Muscle of arm (tissue), 14 donors: ENCODE measurements around the gene ATXN1L. TPM values are rescaled to one million over a fixed set of nuclear protein-coding genes. Genes with fewer than 3 reads are reported as not detected.
"Not testable (repeated sequence)": the region's sequence is repeated elsewhere in the genome, so short reads cannot be mapped to it uniquely, and the experiment has no call there.

Experiments
- DNase-seq: peaks from one replicate; pipeline ENCODE4 v3.0.0-alpha.2; 2013
- long read RNA-seq, 11 donors: transcript quantifications; one replicate each; lab custom pipeline, GENCODE V29; 2026
- polyA plus RNA-seq, 12 donors: library from polyadenylated mRNA; unstranded; fragments of 120-200 nt; gene quantifications; one replicate each; pipeline ENCODE4 v1.2.1, GENCODE V29; 2013; ENCODE audit not compliant: insufficient read length in 12 of 12

ATXN1L gene, protein sequence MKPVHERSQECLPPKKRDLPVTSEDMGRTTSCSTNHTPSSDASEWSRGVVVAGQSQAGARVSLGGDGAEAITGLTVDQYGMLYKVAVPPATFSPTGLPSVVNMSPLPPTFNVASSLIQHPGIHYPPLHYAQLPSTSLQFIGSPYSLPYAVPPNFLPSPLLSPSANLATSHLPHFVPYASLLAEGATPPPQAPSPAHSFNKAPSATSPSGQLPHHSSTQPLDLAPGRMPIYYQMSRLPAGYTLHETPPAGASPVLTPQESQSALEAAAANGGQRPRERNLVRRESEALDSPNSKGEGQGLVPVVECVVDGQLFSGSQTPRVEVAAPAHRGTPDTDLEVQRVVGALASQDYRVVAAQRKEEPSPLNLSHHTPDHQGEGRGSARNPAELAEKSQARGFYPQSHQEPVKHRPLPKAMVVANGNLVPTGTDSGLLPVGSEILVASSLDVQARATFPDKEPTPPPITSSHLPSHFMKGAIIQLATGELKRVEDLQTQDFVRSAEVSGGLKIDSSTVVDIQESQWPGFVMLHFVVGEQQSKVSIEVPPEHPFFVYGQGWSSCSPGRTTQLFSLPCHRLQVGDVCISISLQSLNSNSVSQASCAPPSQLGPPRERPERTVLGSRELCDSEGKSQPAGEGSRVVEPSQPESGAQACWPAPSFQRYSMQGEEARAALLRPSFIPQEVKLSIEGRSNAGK
- 10 to 100 TPM in 11 of 12 donors, not detected in 1; 16.8 to 23.2 (median 19.2) TPM for polyA plus RNA-seq
- long read RNA-seq, donor 1, full-length matches to known transcripts = 11 of 11 reads
- long read RNA-seq, donor 1, partial matches to known transcripts = 0 of 11 reads
- long read RNA-seq, donor 1, other reads (novel, unspliced or antisense) = 0 of 11 reads
- long read RNA-seq, donor 2, full-length matches to known transcripts = 7 of 7 reads
- long read RNA-seq, donor 2, partial matches to known transcripts = 0 of 7 reads
- long read RNA-seq, donor 2, other reads (novel, unspliced or antisense) = 0 of 7 reads
- long read RNA-seq, donor 3, full-length matches to known transcripts = 3 of 3 reads
- long read RNA-seq, donor 3, partial matches to known transcripts = 0 of 3 reads
- long read RNA-seq, donor 3, other reads (novel, unspliced or antisense) = 0 of 3 reads
- long read RNA-seq, donor 4, full-length matches to known transcripts = 2 of 2 reads
- long read RNA-seq, donor 4, partial matches to known transcripts = 0 of 2 reads
- long read RNA-seq, donor 4, other reads (novel, unspliced or antisense) = 0 of 2 reads
- long read RNA-seq, donor 5, full-length matches to known transcripts = 10 of 10 reads
- long read RNA-seq, donor 5, partial matches to known transcripts = 0 of 10 reads
- long read RNA-seq, donor 5, other reads (novel, unspliced or antisense) = 0 of 10 reads
- long read RNA-seq, donor 6, full-length matches to known transcripts = 6 of 6 reads
- long read RNA-seq, donor 6, partial matches to known transcripts = 0 of 6 reads
- long read RNA-seq, donor 6, other reads (novel, unspliced or antisense) = 0 of 6 reads
- long read RNA-seq, donor 7, full-length matches to known transcripts = 2 of 2 reads
- long read RNA-seq, donor 7, partial matches to known transcripts = 0 of 2 reads
- long read RNA-seq, donor 7, other reads (novel, unspliced or antisense) = 0 of 2 reads
- long read RNA-seq, donor 8, full-length matches to known transcripts = 7 of 26 reads
- long read RNA-seq, donor 8, partial matches to known transcripts = 19 of 26 reads
- long read RNA-seq, donor 8, other reads (novel, unspliced or antisense) = 0 of 26 reads
- long read RNA-seq, donor 9, full-length matches to known transcripts = 3 of 12 reads
- long read RNA-seq, donor 9, partial matches to known transcripts = 9 of 12 reads
- long read RNA-seq, donor 9, other reads (novel, unspliced or antisense) = 0 of 12 reads
- long read RNA-seq, donor 10, full-length matches to known transcripts = 6 of 6 reads
- long read RNA-seq, donor 10, partial matches to known transcripts = 0 of 6 reads
- long read RNA-seq, donor 10, other reads (novel, unspliced or antisense) = 0 of 6 reads
- long read RNA-seq, donor 11, full-length matches to known transcripts = 6 of 6 reads
- long read RNA-seq, donor 11, partial matches to known transcripts = 0 of 6 reads
- long read RNA-seq, donor 11, other reads (novel, unspliced or antisense) = 0 of 6 reads

DNA sequence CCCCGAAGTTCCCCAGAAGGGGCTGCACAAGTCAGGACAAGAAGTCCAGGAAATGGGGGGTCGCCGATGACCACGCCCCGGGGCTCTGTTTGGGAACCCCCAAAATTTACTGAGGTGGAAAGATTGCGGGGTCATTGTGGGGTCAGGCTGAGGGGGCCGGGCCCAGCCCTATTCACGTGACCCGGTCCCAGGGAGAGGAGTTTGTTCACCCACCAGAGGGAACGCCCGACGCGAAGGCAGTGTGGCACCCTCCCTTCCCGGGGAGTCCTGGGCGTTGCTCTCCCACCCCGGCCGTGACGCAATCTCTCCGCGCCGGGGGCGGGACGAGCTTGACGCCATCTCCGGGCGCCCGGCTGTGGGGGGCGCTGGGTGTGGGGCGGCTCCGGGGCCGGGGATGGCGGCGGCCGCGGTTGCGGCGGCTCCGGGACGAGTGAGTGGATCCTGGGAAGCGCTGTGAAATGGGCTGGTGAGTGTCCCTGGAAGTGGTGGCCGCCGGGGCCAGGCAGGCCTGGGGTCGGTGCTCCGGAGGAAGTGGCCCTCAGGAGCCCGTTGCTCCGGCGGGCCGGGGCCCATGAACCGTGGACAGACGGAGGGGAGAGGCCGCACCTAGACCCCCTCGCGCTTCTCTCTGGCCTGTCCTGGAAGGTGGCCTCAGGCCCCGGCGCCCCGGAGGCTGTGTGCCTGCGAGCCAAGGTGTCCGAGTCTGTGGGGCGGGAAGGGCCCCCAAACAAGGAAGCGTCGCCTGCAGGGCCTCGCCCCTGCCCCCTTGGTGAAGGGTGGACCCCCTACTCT, at the start of gene ATXN1L:
Gene ATXN1L (plus strand): TSS at position 338 of the 792 bp plus-strand sequence. CDS start 3,765 bp downstream, outside the sequence.
- DNase-seq = peak; percentile 92

DNA sequence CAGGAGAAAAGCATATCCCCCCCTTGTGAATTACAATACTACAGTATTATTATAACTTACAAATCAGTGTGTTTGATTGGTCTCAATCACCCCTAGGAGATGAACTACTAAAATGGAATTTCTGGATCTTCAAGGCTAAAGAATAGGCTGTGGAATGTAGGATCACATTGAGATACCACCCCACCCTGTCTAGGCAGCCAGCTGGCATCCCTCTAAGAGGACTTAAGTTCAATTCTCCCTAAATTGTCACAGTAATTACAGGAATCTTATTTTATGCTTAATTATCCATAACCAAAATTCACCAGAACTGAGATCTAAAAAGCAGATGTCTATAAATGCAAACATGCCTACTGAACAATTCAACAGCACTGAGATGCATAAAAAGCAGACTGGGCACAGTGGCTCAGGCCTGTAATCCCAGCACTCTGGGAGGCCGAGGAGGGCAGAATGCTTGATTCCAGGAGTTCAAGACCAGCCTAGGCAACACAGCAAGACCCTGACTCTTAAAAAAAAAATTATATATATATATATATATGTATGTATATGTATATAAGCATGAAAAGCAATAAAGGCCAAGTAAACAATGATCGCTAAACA, 49.2 kb upstream of the ATXN1L start:
- no peak for DNase-seq

DNA sequence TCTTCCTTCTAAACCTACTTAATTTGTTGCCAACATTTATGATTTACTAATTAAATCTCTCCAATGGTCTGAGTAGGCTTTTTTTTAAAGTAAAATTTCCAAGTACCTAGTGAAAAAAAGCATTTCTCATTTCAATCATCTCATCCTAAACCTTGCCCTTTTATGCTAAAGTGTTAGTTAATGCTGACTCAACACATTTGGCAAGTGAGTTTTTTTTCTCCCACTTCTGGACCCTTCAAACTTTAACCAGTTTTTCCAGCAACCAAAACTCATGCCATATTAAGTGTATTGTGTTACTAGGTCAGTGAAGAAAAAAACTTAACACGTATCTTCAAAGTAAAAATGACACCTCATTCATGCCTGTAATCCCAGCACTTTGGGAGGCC, 42.5 kb upstream of the ATXN1L start:
- DNase-seq = no peak

DNA sequence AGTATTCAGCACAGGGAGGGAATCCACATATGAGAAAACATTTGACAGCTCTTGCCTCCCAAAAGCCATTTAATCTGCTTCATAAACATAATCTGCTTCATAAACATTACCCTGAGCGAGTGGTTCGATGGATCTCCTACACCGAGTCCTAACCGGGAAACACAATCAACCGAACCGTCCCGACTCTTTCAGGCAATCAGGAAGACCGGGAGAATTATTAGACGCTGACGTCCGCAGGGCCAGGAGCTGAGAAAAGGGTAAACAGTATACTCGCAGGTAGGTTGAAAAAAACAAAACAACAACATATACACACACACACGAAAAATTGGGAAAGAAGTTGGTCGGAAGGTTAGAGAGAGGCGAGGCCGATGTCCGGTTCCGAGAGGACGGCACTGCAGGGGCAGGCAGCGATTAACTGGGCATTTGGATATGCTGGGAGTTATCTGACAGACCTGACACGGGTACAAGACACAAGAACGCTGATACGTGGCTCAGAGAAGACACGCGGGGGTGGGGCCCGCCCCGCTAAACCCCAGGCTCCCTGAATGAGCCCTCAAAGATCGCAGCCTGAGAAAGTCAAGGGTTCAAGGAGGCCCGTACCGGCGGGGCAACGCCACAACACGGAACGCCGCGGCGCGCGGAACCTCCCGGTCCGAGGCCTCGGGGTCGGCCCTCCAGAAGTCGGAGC, 37.7 kb upstream of the ATXN1L start:
- DNase-seq = no peak

DNA sequence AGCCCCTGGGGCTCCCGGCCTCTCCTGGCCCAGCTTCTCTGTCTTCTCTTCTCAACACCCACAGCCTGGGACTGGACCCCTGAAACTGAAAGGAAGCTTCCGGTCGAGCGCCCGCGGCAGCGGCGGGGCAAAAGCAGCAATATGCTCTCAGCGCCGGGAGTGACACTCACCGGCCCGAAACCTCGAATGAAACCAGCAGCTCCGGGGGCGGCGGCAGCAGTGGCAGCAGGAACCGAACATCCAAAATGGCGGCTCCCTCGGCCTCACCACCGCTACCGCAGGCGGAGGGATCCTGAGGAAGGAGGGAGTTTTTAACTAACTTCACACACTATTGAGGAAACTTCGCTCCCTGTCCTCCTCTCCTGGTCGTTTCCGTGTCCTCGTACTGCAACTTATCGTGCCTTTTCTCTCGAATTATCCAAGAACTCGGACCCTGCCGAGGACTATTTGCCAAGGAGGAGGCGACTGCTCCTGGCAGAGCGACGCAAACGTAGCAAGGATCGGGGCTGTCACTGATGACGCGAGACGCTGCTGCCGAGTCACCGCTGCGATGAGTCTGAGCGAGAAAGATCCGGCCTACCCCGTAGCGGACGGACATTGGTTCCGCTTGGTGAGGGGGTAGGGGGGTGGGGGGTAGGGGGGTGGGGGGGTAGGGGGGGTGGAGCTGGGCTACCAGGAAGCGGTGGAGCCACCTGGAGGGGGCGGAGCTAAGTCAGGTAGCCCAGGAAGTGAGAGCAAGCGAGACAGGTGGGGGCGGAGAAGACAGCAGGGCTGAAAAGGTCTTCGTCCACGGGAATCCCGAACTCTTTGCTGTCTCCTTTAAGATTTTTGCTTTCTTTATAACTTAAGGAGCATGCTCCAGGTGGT, 37.0 kb upstream of the ATXN1L start, which contains the start of gene AP1G1:
Gene AP1G1 (minus strand): TSS at position 242 of the 867 bp plus-strand sequence. CDS start 19,355 bp downstream, outside the sequence.
- DNase-seq = peak; percentile 97

DNA sequence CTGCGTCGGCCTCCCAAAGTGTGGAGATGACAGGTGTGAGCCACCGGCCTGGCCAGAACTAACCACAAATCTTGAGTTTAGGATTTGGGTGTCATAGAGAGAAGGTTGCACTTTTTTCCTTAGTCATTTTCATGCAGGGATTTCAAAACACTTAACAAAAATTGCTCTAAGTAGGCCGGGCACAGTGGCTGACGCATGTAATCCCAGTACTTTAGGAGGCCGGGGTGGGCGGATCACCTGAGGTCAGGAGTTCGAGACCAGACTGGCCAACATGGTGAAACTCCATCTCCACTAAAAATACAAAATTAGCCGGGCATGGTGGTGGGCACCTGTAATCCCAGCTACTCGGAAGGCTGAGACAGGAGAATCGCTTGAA, 35.6 kb upstream of the ATXN1L start:
- DNase-seq = not testable (repeated sequence)

DNA sequence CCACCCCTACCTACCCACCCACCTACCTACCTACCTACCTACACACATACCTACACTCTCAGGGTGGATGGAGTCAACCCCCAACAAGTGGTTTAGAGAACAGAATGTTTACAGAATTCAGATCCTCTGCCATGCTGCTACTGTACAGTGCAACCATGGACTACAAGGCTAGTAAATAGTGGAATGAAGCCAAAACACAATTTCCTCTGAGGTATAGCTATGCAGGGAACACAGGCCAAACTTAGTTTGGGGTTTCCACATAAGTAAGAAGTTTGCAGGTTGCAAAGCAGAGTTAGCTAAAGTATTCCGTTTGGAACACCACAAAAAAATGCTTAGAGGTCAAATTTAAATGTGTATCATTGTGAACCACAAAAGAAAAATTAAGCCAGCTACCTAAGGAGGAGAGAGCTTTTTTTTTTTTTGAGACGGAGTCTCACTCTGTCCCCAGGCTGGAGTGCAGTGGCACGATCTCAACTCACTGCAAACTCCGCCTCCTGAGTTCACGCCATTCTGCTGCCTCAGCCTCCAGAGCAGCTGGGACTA, 34.4 kb upstream of the ATXN1L start:
- DNase-seq = no peak

DNA sequence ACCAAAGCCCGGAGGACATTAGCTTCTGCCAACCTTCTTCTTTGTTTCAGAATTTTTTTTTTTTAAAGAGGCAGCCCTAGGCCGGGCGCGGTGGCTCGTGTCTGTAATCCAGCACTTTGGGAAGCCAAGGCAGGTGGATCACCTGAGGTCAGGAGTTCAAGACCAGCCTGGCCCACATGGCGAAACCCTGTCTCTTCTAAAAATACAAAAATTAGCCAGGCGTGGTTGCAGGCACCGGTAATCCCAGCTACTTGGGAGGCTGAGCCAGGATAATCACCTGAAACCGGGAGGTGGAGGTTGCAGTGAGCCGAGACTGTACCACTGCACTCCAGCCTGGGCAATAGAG, 28.6 kb upstream of the ATXN1L start:
- not testable (repeated sequence) for DNase-seq

DNA sequence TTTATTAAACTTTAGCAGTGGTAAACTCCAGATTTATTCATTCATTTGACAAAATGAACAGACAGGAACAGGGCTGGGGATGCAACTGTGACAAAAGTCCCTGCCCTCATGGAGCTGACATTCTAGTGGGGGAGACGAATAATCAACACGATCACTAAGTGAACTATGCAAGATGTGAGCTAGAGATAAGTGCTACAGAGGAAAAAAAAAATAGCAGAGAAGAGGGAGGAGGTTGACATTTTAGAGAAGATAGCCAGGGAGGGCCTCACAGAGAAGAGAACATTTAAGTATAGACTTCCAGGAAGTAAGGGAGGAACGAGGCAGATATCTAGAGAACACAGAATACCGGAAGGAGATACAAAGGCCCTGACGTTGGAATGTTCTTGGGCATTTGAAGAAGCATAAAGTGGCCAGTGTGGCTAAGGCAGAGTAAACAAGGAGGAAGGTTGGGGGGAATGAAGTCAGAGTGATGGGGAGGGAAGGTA, 19.2 kb upstream of the ATXN1L start:
- no peak for DNase-seq

DNA sequence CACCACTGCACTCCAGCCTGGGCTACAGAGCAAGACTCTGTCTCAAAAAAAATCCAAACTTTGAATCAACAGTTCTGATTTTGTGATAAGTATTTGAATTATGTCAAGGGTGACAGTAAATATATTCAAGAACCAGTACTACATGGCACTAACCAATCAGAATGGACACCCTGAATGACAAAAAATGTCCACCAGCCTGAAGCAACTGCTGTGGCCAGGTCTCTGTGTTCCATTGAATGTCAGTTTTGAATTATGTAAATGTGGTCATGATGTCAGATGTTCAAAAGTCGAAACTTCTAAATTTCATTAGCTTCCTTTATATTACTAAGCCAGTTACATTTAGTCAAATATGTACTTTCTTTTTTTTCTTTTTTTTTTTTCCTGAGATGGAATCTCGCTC, 15.4 kb upstream of the ATXN1L start:
- DNase-seq = no peak

DNA sequence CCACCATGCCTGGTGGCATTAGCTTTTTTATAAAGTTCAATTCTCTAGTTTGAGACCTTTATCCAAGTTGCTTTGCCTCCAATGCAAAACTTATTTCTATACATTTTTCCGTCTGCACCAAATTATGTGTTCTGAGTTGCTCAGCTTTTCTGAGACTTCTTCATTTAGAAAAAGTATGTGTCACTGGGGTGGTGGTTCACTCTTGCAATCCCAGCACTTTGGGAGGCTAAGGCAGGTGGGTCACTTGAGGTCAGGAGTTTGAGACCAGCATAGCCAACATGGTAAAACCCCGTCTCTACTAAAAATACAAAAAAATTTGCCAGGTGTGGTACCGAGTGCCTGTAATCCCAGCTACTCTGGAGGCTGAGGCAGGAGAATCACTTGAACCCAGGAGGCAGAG, 14.1 kb upstream of the ATXN1L start:
- DNase-seq = not testable (repeated sequence)

DNA sequence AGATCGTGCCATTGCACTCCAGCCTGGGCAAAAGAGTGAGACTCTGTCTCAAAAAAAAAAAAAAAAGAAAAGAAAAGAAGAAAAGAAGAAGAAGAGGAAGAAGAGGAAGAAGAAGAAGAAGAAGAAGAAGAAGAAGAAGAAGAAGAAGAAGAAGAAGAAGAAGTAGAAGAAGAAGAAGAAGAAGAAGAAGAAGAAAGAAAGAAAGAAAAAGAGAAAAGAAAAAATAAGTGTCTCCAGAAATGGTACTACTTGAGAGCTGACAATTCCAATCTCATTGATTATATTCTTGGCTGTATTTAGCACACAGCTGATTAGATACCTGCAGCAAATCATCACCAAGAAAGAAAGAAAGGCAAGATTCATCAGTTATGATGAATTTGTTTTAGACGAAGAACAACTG, 13.7 kb upstream of the ATXN1L start:
- DNase-seq = not testable (repeated sequence)

DNA sequence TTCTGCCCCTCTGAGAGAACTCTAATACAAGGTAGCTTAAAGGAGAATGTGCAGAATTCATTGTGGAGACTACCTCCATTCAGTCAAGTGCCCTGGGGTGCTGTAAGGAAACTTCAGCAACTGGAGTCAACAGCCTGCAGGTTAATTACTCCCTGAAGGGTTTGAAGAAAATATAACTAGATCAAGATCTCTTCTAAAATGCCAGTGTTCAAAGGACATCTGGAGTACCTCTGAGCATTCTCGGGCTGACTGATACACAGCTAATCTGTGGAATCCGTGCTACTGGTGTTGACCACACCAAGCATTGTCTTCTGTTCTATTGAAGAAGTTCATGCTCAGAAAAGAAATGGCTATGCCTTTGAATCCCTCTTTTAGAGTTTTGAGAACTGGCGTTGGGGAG, 11.5 kb upstream of the ATXN1L start:
- no peak for DNase-seq

DNA sequence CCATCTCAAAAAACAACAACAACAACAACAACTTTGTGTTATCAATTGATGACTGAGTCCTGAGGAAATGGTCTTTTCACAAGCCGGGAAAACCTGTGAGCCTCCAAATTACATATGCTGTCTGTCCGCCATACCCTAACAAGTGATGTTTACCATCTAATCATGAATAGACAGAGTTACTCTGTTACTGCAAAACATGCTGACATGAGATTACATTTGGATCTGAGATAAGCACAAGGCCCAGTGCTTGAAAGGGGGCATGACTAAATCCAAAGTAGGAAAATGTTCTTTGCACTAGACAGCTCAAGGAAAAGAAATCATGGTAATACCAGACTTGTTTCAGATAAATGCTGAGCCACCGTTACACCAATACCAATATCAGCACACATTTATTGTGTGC, 8.6 kb upstream of the ATXN1L start:
- DNase-seq = no peak

DNA sequence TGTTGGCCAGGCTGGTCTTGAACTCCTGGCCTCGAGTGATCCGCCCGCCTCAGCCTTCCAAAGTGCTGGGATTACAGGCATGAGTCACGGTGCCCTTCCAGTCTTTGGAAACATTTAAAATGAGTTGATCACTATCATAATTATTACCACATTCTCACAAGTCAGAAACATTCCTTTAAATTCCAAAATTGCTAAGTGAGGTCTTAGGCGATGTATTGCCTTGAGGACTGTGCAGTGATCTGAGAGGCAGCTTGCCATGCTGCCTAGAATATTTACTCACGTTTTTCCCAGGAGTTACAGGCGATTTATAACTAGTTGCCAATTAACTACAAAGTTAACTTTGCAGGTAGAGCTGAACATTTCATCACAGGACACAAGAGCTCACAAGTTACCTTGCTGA, 5.7 kb upstream of the ATXN1L start:
- DNase-seq = no peak

DNA sequence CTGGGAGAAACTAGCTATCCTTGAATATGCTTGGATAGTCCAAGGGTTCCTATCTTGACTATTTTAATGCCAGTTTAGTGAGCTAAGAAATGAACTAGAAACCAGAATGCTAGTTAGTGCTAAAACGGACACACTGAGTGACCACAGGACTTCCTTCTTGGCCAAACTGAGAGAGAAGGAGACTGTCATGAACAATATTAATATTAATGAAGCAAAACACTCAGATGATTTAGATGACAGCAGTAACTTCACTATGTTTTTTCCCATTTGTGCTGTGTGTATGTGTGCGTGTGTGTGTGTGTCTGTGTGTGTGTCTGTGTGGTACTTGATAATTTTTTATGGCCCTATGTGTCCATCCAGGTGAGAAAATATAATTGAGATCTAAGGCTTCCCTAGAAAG, 2.2 kb upstream of the ATXN1L start:
- DNase-seq = no peak

DNA sequence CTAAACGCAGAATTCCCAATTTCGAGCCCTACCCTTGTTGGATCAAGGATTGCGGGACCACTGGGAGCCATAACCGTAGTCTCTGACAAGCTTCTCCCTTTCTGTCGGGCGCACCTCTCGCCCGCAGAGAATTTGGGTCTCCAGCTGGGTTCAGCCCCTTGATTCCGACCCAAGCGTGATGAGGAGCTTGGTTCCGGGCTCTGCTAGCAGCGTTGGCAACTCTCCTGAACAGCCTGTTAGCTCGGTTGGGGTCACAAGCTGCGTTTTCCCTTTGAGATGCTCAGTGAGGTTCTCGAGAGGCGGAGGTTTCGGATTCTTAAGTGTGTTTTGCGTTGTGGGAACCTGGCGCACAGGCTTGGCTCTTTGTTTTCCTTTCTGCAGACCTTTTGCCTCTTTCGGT, 655 bp downstream of the ATXN1L start:
- DNase-seq = no peak
